H9 (cell line): ENCODE results near the gene AFDN. TPM values are rescaled to one million over a fixed set of nuclear protein-coding genes. Genes with fewer than 3 reads are reported as not detected.

ENCODE experiments used
- DNase-seq: peaks from one replicate; pipeline ENCODE4 v3.0.0-alpha.2; 2017
- H2AFZ ChIP-seq: one replicate; pipeline ENCODE4 v1.6.1; 2013; ENCODE audit warnings: mild to moderate bottlenecking, low read length, control low read depth, moderate library complexity
- H2AK5ac ChIP-seq: 2 replicates; pipeline ENCODE4 v1.6.1; 2013; ENCODE audit warnings: low read length, control low read depth, mixed read lengths; ENCODE audit not compliant: insufficient read length
- H2BK120ac ChIP-seq: one replicate; pipeline ENCODE4 v1.6.1; 2013; ENCODE audit warnings: low read depth, mild to moderate bottlenecking, low read length, control low read depth, inconsistent platforms; ENCODE audit not compliant: poor library complexity, severe bottlenecking
- H2BK12ac ChIP-seq: 2 replicates; pipeline ENCODE4 v1.6.1; 2013; ENCODE audit warnings: low read length, control low read depth, mixed read lengths, low read depth; ENCODE audit not compliant: insufficient read length
- H2BK15ac ChIP-seq: 2 replicates; pipeline ENCODE4 v1.6.1; 2013; ENCODE audit warnings: low read depth, low read length, control low read depth
- H2BK20ac ChIP-seq: one replicate; pipeline ENCODE4 v1.6.1; 2013; ENCODE audit warnings: low read depth, mild to moderate bottlenecking, low read length, control low read depth, inconsistent platforms; ENCODE audit not compliant: poor library complexity, severe bottlenecking
- H2BK5ac ChIP-seq: 2 replicates; pipeline ENCODE4 v1.6.1; 2013; ENCODE audit warnings: low read length, control low read depth, mixed read lengths; ENCODE audit not compliant: insufficient read length
- H3K14ac ChIP-seq: 2 replicates; pipeline ENCODE4 v1.6.1; 2013; ENCODE audit warnings: low read length, control low read depth; ENCODE audit not compliant: insufficient read depth
- H3K18ac ChIP-seq: 2 replicates; pipeline ENCODE4 v1.6.1; 2013; ENCODE audit warnings: low read depth, mild to moderate bottlenecking, mixed read lengths, low read length, control low read depth; ENCODE audit not compliant: insufficient read length
- H3K23ac ChIP-seq: 2 replicates; pipeline ENCODE4 v1.6.1; 2013; ENCODE audit warnings: low read length, control low read depth, mixed read lengths, low read depth; ENCODE audit not compliant: insufficient read length
- H3K23me2 ChIP-seq: 2 replicates; pipeline ENCODE4 v1.6.1; 2013; ENCODE audit warnings: low read depth, mild to moderate bottlenecking, mixed read lengths, low read length, control low read depth; ENCODE audit not compliant: insufficient read length, poor library complexity, severe bottlenecking
- H3K27ac ChIP-seq: 2 replicates; pipeline ENCODE4 v1.5.1; 2013; ENCODE audit warnings: low read length, control low read depth, mixed read lengths, low read depth; ENCODE audit not compliant: insufficient read length
- H3K27me3 ChIP-seq: 2 replicates; pipeline ENCODE4 v1.6.1; 2013; ENCODE audit warnings: low read length, control low read depth, inconsistent platforms; ENCODE audit not compliant: insufficient read depth
- H3K4ac ChIP-seq: 2 replicates; pipeline ENCODE4 v1.6.1; 2013; ENCODE audit warnings: low read depth, mild to moderate bottlenecking, control low read depth, inconsistent platforms, low read length, moderate library complexity
- H3K4me1 ChIP-seq: 2 replicates; pipeline ENCODE4 v1.6.1; 2013; ENCODE audit warnings: low read length, control low read depth, inconsistent platforms; ENCODE audit not compliant: insufficient read depth
- H3K4me2 ChIP-seq: 2 replicates; pipeline ENCODE4 v1.6.1; 2013; ENCODE audit warnings: low read length, control low read depth, mixed read lengths; ENCODE audit not compliant: insufficient read length, insufficient read depth
- H3K56ac ChIP-seq: 2 replicates; pipeline ENCODE4 v1.6.1; 2013; ENCODE audit warnings: low read depth, mild to moderate bottlenecking, mixed read lengths, low read length, control low read depth; ENCODE audit not compliant: insufficient read length
- H3K79me1 ChIP-seq: 2 replicates; pipeline ENCODE4 v1.6.1; 2013; ENCODE audit warnings: low read depth, mild to moderate bottlenecking, moderate library complexity, low read length, control low read depth, inconsistent platforms; ENCODE audit not compliant: insufficient read depth, poor library complexity, severe bottlenecking
- H3K79me2 ChIP-seq: 2 replicates; pipeline ENCODE4 v1.6.1; 2013; ENCODE audit warnings: low read length, control low read depth, inconsistent platforms; ENCODE audit not compliant: insufficient read depth
- H3K9ac ChIP-seq: 2 replicates; pipeline ENCODE4 v1.6.1; 2013; ENCODE audit warnings: low read length, control low read depth, mixed read lengths; ENCODE audit not compliant: insufficient read length; ENCODE audit errors: extremely low read depth
- H3K9me3 ChIP-seq: one replicate; pipeline ENCODE4 v1.6.1; 2013; ENCODE audit warnings: low read depth, low read length, inconsistent platforms; ENCODE audit not compliant: control insufficient read depth
- H3T11ph ChIP-seq: one replicate; pipeline ENCODE4 v1.6.1; 2013; ENCODE audit warnings: mild to moderate bottlenecking, low read length, control low read depth, inconsistent platforms
- H4K20me1 ChIP-seq: one replicate; pipeline ENCODE4 v1.6.1; 2013; ENCODE audit not compliant: control insufficient read depth, insufficient read length, insufficient read depth
- H4K5ac ChIP-seq: 2 replicates; pipeline ENCODE4 v1.6.1; 2013; ENCODE audit warnings: low read depth, mild to moderate bottlenecking, mixed read lengths, low read length, control low read depth; ENCODE audit not compliant: insufficient read length
- H4K8ac ChIP-seq: replicated peaks from 2 replicates; pipeline ENCODE4 v1.6.1; 2013; ENCODE audit warnings: low read length, control low read depth, mixed read lengths, low read depth; ENCODE audit not compliant: insufficient read length
- H4K91ac ChIP-seq: 2 replicates; pipeline ENCODE4 v1.6.1; 2013; ENCODE audit warnings: low read depth, mild to moderate bottlenecking, moderate library complexity, mixed read lengths, low read length, control low read depth; ENCODE audit not compliant: insufficient read length
- H3K27ac Mint-ChIP-seq, 3 experiments: 2 replicates in 2 of 3; 3 replicates in 1 of 3; pipeline ENCODE4 v1.8.0; 2020 to 2021; ENCODE audit warnings: mixed read lengths in 3 of 3, mild to moderate bottlenecking in 1 of 3, moderate library complexity in 1 of 3
- H3K27me3 Mint-ChIP-seq: 2 replicates; pipeline ENCODE4 v1.8.0; 2021; ENCODE audit warnings: low read depth, mild to moderate bottlenecking, moderate library complexity, mixed read lengths
- H3K36me3 Mint-ChIP-seq, 3 experiments: 2 replicates in 2 of 3; 3 replicates in 1 of 3; pipeline ENCODE4 v1.8.0; 2020 to 2021; ENCODE audit warnings: low read depth in 3 of 3, mixed read lengths in 3 of 3; ENCODE audit not compliant: insufficient read depth in 1 of 3
- H3K4me1 Mint-ChIP-seq, 2 experiments: 2 replicates each; pipeline ENCODE4 v1.8.0; 2020; ENCODE audit warnings: mixed read lengths in 2 of 2
- H3K4me3 Mint-ChIP-seq, 2 experiments: 2 replicates in 1 of 2; 3 replicates in 1 of 2; pipeline ENCODE4 v1.8.0; 2020 to 2021; ENCODE audit warnings: mild to moderate bottlenecking in 2 of 2, mixed read lengths in 2 of 2, moderate library complexity in 1 of 2
- H3K9me3 Mint-ChIP-seq, 2 experiments: 2 replicates in 1 of 2; 3 replicates in 1 of 2; pipeline ENCODE4 v1.8.0; 2020; ENCODE audit warnings: mild to moderate bottlenecking in 2 of 2, mixed read lengths in 2 of 2, moderate library complexity in 1 of 2
- CTCF ChIP-seq: fragments of 200-600 bp; sonication (generic); conservative IDR thresholded peaks from 3 replicates; pipeline ENCODE4 v1.8.0; 2021; ENCODE audit warnings: antibody characterized with exemption, mild to moderate bottlenecking
- WGBS: extraction: QIAGEN DNeasy Blood & Tissue Kit; methylation state at CpG from one replicate; pipeline ENCODE4 v1.1.7; 2013; ENCODE audit warnings: missing lambda C conversion rate, low lambda C conversion rate, mixed read lengths; ENCODE audit not compliant: insufficient read length; ENCODE audit errors: extremely low coverage; 5-methylcytosine and 5-hydroxymethylcytosine counted together
- total RNA-seq: library from RNA; stranded (reverse); gene quantifications from 2 replicates; pipeline ENCODE4 v1.2.1, GENCODE V29; 2021

Gene AFDN
- total RNA-seq, 1 experiment from 2014 or later: 157 TPM

DNA sequence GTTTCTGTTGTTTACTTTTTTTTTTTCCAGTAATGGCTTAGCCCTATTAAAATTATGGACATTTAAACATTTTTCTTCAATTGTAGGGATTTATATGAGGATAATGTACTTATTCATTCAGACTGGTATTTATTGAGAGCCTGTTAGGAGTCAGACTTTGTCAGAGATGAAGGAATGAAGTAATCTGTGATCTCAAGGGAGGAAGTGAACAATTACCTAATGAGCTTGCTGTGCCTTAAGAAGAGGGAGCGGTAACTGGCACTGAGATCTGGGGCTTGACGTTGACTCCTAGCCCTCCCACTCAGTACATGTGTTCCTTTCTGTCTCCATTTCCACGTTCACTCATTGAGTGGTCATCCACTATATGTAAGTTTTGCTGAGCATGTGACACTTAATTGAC, 12.6 kb downstream of the AFDN start:
- no peaks in the 10 kb centered on the region for H3K27me3 Mint-ChIP-seq
- no peak overlapping the region for H3K4me2 ChIP-seq

More for the DNA sequence above, 12.6 kb downstream of the AFDN start:
- Histone ChIP-seq H3K27ac (no peak overlapping the region), H3K27me3 (no peaks in the 10 kb centered on the region), H4K5ac (no peak overlapping the region), H2AK5ac (no peak overlapping the region), H3K79me2 (peaks cover 63% of the 10 kb centered on the region), H3K14ac (no peak overlapping the region), H2BK20ac (no peak overlapping the region), H3K23me2 (no peaks in the 10 kb centered on the region), H2BK5ac (no peak overlapping the region), H4K8ac (no peak overlapping the region), H2AFZ (no peak overlapping the region), H2BK120ac (no peak overlapping the region), H2BK15ac (no peak overlapping the region), H3K9me3 (no peaks in the 10 kb centered on the region), H3K9ac (no peak overlapping the region), H4K20me1 (no peaks in the 10 kb centered on the region), H4K91ac (no peak overlapping the region), H3K56ac (no peak overlapping the region), H3K4ac (no peak overlapping the region), H3K23ac (no peak overlapping the region), H2BK12ac (no peak overlapping the region), H3T11ph (no peak overlapping the region), H3K4me1 (peaks cover 23% of the 10 kb centered on the region; the same call in 1 of the 2 replicates), H3K79me1 (peaks cover 5% of the 10 kb centered on the region), H3K18ac (no peak overlapping the region)
- Mint-ChIP-seq H3K36me3 (no peaks in the 10 kb centered on the region), H3K9me3 (no peaks in the 10 kb centered on the region), H3K27ac (no peak overlapping the region), H3K4me1 (peaks cover 15 to 18% of the 10 kb centered on the region in 2 experiments), H3K4me3 (no peak overlapping the region)
- no CpG with 5 or more reads among the region's 3 CpGs for WGBS
- TF ChIP-seq CTCF: no peak
- no peak for DNase-seq
